GM21381 (cell line): ENCODE results near the gene TNFSF10.
"Not testable (repeated sequence)": the region's sequence is repeated elsewhere in the genome, so short reads cannot be mapped to it uniquely, and the experiment has no call there.

Experiments
- ATAC-seq: cut with Tn5 transposase; IDR thresholded peaks from one replicate; pipeline ENCODE4 v1.9.1; 2021; ENCODE audit warnings: mild to moderate bottlenecking, moderate library complexity; ENCODE audit not compliant: unreplicated experiment

TNFSF10 gene

GRCh38 chr3:172522871-172523818 is at the start of gene TNFSF10:
Gene TNFSF10, minus strand, starts transcription at chr3:172523430. Its CDS starts 46 bp downstream, at chr3:172523384.
- peak; percentile 90 for ATAC-seq

- no peak for ATAC-seq
Observed at GRCh38 chr3:172569128-172570008, 46.1 kb upstream of the TNFSF10 start.

- no peak for ATAC-seq
Observed at GRCh38 chr3:172568701-172569100, 45.5 kb upstream of the TNFSF10 start.

GRCh38 chr3:172566785-172567184 is 43.6 kb upstream of the TNFSF10 start:
- not testable (repeated sequence) for ATAC-seq

- ATAC-seq: no peak
Observed at GRCh38 chr3:172564499-172564898, 41.3 kb upstream of the TNFSF10 start.

GRCh38 chr3:172562871-172563865 is 39.9 kb upstream of the TNFSF10 start:
- peak; percentile 61 for ATAC-seq

GRCh38 chr3:172561897-172562640 is 38.8 kb upstream of the TNFSF10 start:
- ATAC-seq: peak; percentile 2

GRCh38 chr3:172560586-172560985 is 37.4 kb upstream of the TNFSF10 start:
- no peak for ATAC-seq

GRCh38 chr3:172560026-172560425 is 36.8 kb upstream of the TNFSF10 start:
- ATAC-seq: no peak

GRCh38 chr3:172559020-172559419 is 35.8 kb upstream of the TNFSF10 start:
- no peak for ATAC-seq

- ATAC-seq: no peak
Observed at GRCh38 chr3:172557515-172558220, 34.4 kb upstream of the TNFSF10 start.

- no peak for ATAC-seq
Observed at GRCh38 chr3:172553526-172554252, 30.5 kb upstream of the TNFSF10 start.

- ATAC-seq: no peak
Observed at GRCh38 chr3:172552607-172553006, 29.4 kb upstream of the TNFSF10 start.

- ATAC-seq: no peak
Observed at GRCh38 chr3:172551874-172552273, 28.6 kb upstream of the TNFSF10 start.

- ATAC-seq: no peak
Observed at GRCh38 chr3:172550347-172550943, 27.2 kb upstream of the TNFSF10 start.

- ATAC-seq: no peak
Observed at GRCh38 chr3:172549144-172549543, 25.9 kb upstream of the TNFSF10 start.

- no peak for ATAC-seq
Observed at GRCh38 chr3:172546628-172547214, 23.5 kb upstream of the TNFSF10 start.

GRCh38 chr3:172546105-172546504 is 22.9 kb upstream of the TNFSF10 start:
- no peak for ATAC-seq
